Mucosa of descending colon (tissue), 3 donors: ENCODE data around the gene TLE3. TPM values are rescaled to one million over a fixed set of nuclear protein-coding genes. Genes with fewer than 3 reads are reported as not detected.

ENCODE experiments used
- ATAC-seq: fragments of 200-7000 bp; cut with Tn5 transposase; one replicate; pipeline ENCODE4 v1.9.1; 2020; ENCODE audit warnings: mild to moderate bottlenecking, moderate library complexity
- DNase-seq, 3 donors: peaks; one replicate each; pipeline ENCODE4 v3.0.0-alpha.2; 2020
- H3K36me3 ChIP-seq: fragments of 200-600 bp; one replicate; pipeline ENCODE4 v1.8.0; 2021; ENCODE audit warnings: low read depth, mild to moderate bottlenecking
- H3K4me1 ChIP-seq: fragments of 200-600 bp; one replicate; pipeline ENCODE4 v1.8.0; 2021; ENCODE audit warnings: low read depth, mild to moderate bottlenecking
- H3K4me3 ChIP-seq: fragments of 200-600 bp; one replicate; pipeline ENCODE4 v1.8.0; 2021; ENCODE audit warnings: mild to moderate bottlenecking
- H3K9me3 ChIP-seq: fragments of 200-600 bp; one replicate; pipeline ENCODE4 v1.8.0; 2021; ENCODE audit warnings: mild to moderate bottlenecking
- CTCF ChIP-seq: fragments of 200-600 bp; IDR thresholded peaks from one replicate; pipeline ENCODE4 v1.8.0; 2022; ENCODE audit warnings: antibody characterized with exemption, mild to moderate bottlenecking
- intact Hi-C, 2 donors: fragments of 100-400 bp; cut with DNase I in 1 of 2; cut with micrococcal nuclease in 1 of 2; formaldehyde crosslinking; loops; one replicate each; pipeline versions ENCODE4 v1.11.0 to v1.11.1; 2022; cut with DNase I, micrococcal nuclease
- total RNA-seq, 3 donors: library from RNA; stranded (reverse); fragmentation: NEBNext Ultra II Directional in 2 of 3; extraction: Animal tissue kit (Norgen Biotek cat#: 25700) in 2 of 3; gene quantifications; one replicate each; pipeline versions ENCODE4 v1.2.1 to v1.2.4, GENCODE V29; 2021 to 2023
- donor health status: DM: no; HTN: no; CAD: no; lungs with moderate emphysema.
- donor health status: DM: no; HTN: no; CAD: no.
- donor health status: DM: no; HTN: yes; CAD: no.

TLE3 gene
- total RNA-seq, 3 donors from 2014 or later = 77.6 to 123 (median 103) TPM

GRCh38 chr15:70071799-70072198, 25.9 kb downstream of the TLE3 start:
- H3K9me3 ChIP-seq = no peaks in the 10 kb centered on the region
- no peak for DNase-seq
- TF ChIP-seq CTCF = no peak
- ATAC-seq = no peak
- H3K36me3 ChIP-seq = peaks cover 14% of the 10 kb centered on the region
- H3K4me1 ChIP-seq = no peaks in the 10 kb centered on the region
- intact Hi-C loops = no loop called here
- no peak overlapping the region for H3K4me3 ChIP-seq

DNA sequence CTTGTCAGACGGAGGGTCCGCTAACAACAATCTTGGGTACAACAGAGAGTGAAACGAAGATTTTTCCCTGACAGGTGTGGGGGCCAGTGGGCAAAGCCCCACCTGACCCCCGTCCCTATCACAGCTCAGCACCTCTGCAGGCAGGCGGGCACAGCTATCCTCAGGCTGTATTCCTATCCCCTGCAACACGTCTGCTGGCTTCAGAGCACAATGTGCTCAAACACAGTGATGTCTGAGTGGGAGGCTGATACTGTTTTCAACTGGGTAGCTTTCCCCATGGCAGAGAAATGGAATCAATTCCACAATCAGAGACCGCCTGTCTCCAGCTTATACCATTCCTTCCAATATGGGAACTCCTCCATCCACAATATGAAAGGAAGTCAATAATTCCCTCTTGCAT, 28.0 kb downstream of the TLE3 start:
- H3K36me3 ChIP-seq = peaks cover 14% of the 10 kb centered on the region
- intact Hi-C loops = no loop called here
- TF ChIP-seq CTCF = no peak

DNA sequence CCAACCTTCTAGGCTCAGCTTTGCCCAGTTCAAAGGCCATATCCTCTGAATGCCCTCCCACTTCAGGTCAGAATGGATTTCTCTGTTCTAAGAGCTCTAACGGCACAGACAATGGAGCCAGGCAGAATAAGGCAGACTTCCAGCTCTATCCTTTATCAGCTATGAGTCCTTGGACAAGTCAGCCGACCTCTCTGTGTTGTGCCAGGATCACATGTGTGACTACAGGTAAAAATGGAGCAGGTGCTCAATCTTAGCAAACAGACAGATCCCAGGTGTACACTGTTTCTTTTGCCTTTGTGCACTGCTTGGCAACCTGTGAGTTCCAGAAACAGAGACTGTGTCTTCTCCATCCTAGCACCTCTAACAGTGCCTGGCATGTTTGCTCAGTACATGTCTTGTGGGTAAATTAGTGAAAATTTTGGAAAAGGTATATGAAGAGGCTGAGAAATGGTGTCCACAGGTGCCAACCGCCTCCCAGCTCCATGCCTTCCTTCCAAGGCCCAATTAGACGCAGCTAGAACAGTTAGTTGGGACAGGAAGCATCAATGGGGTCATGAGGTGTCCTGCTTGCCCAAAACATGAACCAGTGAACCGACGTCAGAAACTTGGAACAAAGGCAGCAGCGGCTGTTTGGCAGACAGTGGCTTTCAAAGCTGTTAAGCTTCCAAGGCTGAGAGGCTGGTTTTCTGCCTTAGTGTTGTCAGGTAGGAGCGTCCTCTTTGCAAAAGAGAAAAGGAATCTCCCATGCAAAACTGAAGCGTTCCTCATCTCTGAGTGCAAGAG, 28.7 kb downstream of the TLE3 start:
- ATAC-seq = no peak
- no peak for DNase-seq
- Histone ChIP-seq H3K4me1 (peaks cover 12% of the 10 kb centered on the region), H3K36me3 (peaks cover 8% of the 10 kb centered on the region), H3K9me3 (no peaks in the 10 kb centered on the region), H3K4me3 (no peak overlapping the region)
- no peak for TF ChIP-seq CTCF
- intact Hi-C loops = no loop called here

More for the DNA sequence above, 28.0 kb downstream of the TLE3 start:
- DNase-seq (no peak), ATAC-seq (no peak)
- Histone ChIP-seq H3K4me3 (no peak overlapping the region), H3K4me1 (peaks cover 8% of the 10 kb centered on the region), H3K9me3 (no peaks in the 10 kb centered on the region)

- intact Hi-C loops = no loop called here
- peaks cover 18% of the 10 kb centered on the region for H3K4me1 ChIP-seq
- no peak overlapping the region for H3K4me3 ChIP-seq
- TF ChIP-seq CTCF = no peak
- ATAC-seq (no peak), DNase-seq (no peak)
- H3K9me3 ChIP-seq = no peaks in the 10 kb centered on the region
- peaks cover 4% of the 10 kb centered on the region for H3K36me3 ChIP-seq
Measured at GRCh38 chr15:70067681-70068080, 30.0 kb downstream of the TLE3 start.

GRCh38 chr15:70067011-70067410, 30.7 kb downstream of the TLE3 start:
- Histone ChIP-seq H3K36me3 (peaks cover 4% of the 10 kb centered on the region), H3K4me1 (peaks cover 23% of the 10 kb centered on the region), H3K4me3 (no peak overlapping the region), H3K9me3 (no peaks in the 10 kb centered on the region)
- ATAC-seq = no peak
- intact Hi-C loops = no loop called here
- TF ChIP-seq CTCF = no peak
- no peak for DNase-seq
